Sigmoid colon (tissue), 4 donors: ENCODE measurements around the gene TRAM1L1.

Source experiments
- EP300 ChIP-seq, 4 donors: sonication (generic); formaldehyde crosslinking; IDR thresholded peaks; one replicate each; pipeline ENCODE4 v1.6.1; 2017; ENCODE audit warnings: antibody characterized with exemption in 4 of 4
- POLR2A ChIP-seq, 2 donors: fragments of 450-650 bp; IDR thresholded peaks; one replicate each; pipeline ENCODE4 v1.6.1; 2016; ENCODE audit warnings: antibody characterized with exemption in 2 of 2, mild to moderate bottlenecking in 2 of 2, moderate library complexity in 2 of 2
- TF ChIP-seq, protein P1 (sequence below), 4 experiments: fragments of 450-650 bp in 3 of 4; fragments of 200-600 bp in 1 of 4; IDR thresholded peaks; one replicate each; pipeline ENCODE4 v1.5.1; 2016 to 2019; ENCODE audit warnings: antibody characterized with exemption in 4 of 4, mild to moderate bottlenecking in 3 of 4, moderate library complexity in 2 of 4

GRCh38 chr4:117042962-117043361 lies 42.4 kb downstream of the TRAM1L1 start:
- TF ChIP-seq, protein P1, sequence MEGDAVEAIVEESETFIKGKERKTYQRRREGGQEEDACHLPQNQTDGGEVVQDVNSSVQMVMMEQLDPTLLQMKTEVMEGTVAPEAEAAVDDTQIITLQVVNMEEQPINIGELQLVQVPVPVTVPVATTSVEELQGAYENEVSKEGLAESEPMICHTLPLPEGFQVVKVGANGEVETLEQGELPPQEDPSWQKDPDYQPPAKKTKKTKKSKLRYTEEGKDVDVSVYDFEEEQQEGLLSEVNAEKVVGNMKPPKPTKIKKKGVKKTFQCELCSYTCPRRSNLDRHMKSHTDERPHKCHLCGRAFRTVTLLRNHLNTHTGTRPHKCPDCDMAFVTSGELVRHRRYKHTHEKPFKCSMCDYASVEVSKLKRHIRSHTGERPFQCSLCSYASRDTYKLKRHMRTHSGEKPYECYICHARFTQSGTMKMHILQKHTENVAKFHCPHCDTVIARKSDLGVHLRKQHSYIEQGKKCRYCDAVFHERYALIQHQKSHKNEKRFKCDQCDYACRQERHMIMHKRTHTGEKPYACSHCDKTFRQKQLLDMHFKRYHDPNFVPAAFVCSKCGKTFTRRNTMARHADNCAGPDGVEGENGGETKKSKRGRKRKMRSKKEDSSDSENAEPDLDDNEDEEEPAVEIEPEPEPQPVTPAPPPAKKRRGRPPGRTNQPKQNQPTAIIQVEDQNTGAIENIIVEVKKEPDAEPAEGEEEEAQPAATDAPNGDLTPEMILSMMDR (IDR thresholded peaks at IDR 0.05), result no peak
- no peak for TF ChIP-seq POLR2A (IDR thresholded peaks at IDR 0.05)
- no peak for TF ChIP-seq EP300 (IDR thresholded peaks at IDR 0.05)
